GM12873 (cell line): ENCODE data around the gene ANKRD6.

ENCODE experiments used
- TF ChIP-seq, protein P1 (sequence below): IDR thresholded peaks from 2 replicates; pipeline ENCODE4 v1.5.1; 2012; ENCODE audit warnings: low read depth, mild to moderate bottlenecking, moderate library complexity, low read length, control low read depth; ENCODE audit not compliant: insufficient read depth; ENCODE audit errors: missing control alignments

ANKRD6 gene

DNA sequence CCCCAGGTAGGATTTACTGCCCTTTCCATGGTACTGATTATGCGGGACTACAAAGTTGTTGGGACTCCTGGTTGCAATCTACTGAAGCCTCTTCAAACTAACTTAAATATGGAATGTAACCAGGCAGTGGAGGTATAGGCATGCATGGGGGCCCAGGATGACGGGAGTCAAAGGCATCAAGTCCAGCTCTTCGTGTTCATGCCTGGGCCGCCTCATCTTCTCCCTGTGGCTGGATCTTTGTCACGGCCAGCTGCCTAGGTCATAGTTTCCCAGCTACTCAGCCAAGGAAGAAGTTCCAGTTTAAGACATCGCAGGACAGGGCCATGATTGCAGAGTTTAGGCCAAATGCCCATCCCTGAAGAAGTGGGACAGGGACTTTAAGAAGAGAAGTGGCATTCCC is 185.1 kb downstream of the ANKRD6 start:
- TF ChIP-seq, protein P1, sequence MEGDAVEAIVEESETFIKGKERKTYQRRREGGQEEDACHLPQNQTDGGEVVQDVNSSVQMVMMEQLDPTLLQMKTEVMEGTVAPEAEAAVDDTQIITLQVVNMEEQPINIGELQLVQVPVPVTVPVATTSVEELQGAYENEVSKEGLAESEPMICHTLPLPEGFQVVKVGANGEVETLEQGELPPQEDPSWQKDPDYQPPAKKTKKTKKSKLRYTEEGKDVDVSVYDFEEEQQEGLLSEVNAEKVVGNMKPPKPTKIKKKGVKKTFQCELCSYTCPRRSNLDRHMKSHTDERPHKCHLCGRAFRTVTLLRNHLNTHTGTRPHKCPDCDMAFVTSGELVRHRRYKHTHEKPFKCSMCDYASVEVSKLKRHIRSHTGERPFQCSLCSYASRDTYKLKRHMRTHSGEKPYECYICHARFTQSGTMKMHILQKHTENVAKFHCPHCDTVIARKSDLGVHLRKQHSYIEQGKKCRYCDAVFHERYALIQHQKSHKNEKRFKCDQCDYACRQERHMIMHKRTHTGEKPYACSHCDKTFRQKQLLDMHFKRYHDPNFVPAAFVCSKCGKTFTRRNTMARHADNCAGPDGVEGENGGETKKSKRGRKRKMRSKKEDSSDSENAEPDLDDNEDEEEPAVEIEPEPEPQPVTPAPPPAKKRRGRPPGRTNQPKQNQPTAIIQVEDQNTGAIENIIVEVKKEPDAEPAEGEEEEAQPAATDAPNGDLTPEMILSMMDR, result no peak

DNA sequence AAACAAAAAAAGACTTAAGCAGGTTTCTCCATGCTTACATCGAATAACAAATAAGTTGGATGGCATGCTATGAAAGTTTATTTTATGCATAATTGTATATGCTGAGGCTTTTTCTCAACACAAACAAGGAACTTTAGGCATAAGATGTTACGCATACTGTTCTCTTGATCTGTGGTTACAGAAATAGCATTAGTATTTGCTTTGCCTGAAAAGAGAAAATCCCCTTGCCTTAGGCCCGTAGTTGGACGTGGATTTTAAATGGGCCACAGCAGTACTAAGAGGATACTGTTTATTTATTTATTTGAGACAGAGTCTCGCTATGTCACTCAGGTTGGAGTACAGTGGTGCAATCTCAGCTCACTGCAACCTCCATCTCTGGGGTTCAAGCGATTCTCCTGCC is 186.6 kb downstream of the ANKRD6 start:
- TF ChIP-seq, protein P1, result no peak

DNA sequence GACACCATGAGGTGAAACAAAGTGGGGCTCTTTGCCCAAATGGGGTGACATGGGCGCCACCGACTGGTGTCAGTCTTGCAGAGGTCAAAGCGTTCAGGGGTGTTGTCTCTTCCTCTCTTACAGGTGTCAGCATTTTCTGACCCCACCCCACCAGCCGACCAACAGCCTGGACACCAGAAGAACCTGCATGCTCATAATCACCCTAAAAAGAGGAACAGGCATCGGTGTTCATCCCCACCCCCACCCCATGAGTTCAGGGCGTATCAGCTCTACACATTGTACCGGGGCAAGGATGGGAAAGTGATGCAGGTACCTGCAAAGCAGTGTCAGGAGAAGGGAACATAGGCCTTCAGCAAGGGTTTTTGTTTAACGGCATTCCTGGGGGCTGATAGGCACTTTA is 190.8 kb downstream of the ANKRD6 start:
- TF ChIP-seq, protein P1, result no peak

DNA sequence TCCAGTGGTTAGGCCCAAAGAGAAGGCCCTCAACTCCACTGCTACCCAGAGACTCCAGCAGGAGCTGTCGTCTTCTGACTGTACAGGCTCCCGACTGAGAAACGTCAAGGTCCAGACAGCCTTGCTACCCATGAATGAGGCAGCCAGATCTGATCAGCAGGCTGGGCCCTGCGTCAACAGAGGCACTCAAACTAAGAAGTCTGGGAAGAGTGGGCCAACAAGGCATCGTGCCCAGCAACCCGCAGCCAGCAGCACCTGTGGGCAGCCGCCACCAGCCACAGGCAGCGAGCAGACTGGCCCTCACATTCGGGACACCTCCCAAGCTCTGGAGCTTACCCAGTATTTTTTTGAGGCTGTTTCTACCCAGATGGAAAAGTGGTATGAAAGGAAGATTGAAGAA is 197.5 kb downstream of the ANKRD6 start:
- TF ChIP-seq, protein P1, result no peak

DNA sequence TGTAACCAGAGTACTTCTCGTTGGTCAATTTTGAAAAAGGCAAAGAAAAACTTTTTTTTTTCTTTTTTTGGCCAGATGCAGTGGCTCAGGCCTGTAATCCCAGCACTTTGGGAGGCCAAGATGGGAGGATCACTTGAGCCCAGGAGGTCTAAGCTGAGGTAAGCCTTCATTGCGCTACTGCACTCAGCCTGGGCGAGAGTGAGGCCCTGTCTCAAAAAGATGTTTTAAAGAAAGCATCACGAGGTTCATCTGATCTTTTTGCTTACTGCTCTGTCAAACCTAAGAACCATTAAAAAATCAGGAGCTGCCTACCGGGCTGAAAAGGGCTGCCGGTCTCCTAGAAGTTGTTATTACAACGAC is 205.0 kb downstream of the ANKRD6 start:
- TF ChIP-seq, protein P1, result no peak

DNA sequence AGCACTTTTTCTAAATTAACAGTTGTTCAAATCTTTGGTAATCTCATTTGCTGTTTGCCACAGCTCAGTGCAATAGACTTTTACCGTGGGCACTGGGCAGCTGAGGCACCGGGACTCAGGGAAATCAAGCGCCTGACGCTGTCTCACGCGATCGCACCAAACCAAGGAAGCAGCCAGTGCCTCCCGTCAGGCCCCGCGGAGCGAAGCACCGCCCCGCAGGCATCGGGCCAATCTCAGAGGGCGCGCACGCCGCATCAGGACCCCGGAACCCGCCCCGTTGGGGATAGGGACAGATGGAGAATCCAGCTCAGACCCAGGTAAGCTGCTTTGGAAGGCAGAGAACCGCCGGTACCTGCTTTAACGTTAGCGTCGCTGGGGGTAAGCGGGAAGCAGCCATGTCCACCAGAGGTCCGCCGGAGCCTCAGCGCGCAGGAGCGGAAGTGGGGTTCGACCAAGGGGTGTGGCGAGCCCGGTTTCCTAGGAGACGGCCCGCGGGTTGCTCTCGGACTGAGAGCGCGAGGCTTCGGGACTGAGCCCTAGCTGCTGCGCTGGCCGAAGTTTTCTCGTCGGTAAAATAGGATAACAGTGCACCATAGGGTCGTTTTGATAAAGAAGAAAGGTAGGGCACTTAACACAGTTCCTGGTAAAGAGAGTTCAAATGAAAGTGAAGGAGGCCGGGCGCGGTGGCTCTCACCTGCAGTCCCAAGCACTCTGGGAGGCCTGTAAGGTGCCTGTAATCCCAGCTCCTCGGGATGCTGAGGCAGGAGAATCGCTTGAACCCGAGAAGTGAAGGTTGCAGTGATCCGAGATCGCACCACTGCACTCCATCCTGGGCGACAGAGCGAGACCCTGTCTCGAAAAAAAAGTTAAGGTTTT is 205.6 kb downstream of the ANKRD6 start, which contains the start of gene LYRM2:
TSS of gene LYRM2 (minus strand) at position 428 of the 876 bp plus-strand sequence. CDS start at position 397, 31 bp downstream.
- TF ChIP-seq, protein P1, result peak; percentile 16

DNA sequence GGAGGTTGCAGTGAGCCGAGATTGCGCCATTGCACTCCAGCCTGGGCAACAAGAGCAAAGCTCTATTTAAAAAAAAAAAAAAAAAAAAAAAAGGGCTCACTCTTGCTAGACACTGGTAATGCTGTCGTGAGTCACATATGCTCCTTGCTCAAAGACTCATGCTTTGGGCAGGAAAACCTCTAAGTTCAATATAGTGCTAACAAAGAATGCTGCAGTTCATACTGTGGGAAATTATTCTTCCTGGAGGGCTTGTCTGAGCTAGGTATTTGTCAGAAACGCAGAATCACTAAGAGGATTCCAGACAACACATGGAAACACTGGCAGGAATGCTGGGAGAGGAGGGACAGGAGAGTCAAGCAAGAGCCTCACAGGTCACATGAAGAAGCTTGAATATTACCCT is 207.9 kb downstream of the ANKRD6 start:
- TF ChIP-seq, protein P1, result no peak
